Kidney tubule cell (primary cell): Measurements from ENCODE around the gene TMEM150A.
A peak's percentile ranks its signal among the peaks of the same experiment; 100 is the strongest.
"Not testable (repeated sequence)": the region's sequence is repeated elsewhere in the genome, so short reads cannot be mapped to it uniquely, and the experiment has no call there.

Experiments used
- DNase-seq: peaks from one replicate; pipeline ENCODE4 v3.0.0-alpha.2; 2018; ENCODE audit warnings: low spot score

TMEM150A gene

DNA sequence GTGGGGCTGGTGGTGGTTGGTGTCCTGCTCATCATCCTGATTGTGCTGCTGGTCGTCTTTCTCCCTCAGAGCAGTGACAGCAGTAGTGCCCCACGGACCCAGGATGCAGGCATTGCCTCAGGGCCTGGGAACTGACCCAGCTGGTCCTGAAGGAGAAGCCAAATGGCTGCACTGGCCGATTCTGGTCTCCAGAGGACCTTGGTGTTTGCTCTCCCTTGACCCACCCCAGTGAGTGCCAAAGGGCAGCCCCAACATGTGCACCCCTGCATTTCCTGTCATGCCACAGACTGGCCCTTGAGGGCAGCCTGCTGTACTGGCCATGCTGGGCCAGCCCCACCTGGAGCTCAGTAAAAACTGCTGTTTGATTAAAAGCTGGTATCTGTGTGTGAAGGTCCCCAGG is 9.5 kb downstream of the TMEM150A start:
- DNase-seq: no peak

DNA sequence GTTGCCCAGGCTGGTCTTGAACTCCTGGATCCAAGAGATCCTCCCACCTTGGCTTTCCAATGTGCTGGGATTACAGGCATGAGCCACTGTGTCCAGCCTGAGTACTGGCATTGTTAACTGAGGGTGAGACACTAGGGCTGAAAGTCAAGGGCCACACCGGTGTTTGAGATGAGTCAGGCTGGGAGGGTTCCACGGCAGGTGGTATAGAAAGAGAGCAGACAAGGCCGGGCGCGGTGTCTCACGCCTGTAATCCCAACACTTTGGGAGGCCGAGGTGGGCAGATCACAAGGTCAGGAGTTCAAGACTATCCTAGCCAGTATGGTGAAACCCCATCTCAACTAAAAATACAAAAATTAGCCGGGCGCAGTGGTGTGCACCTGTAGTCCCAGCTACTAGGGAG is 10.2 kb downstream of the TMEM150A start:
- DNase-seq: not testable (repeated sequence)

DNA sequence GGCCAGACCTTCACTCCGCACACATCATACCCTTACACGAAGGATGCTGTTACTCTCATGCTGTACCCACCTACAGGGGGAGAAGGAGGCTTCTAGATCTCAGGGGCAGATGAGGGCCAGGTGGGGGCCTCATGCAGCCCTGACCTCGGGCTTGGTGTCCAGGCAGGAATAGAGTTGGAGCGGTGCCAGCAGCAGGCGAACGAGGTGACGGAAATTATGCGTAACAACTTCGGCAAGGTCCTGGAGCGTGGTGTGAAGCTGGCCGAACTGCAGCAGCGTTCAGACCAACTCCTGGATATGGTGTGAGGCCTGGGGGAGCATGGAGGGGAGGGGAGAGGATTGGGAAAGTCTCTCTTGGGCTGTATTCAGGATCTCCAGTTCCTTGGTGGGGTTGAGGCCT is 10.9 kb downstream of the TMEM150A start:
- DNase-seq: no peak

DNA sequence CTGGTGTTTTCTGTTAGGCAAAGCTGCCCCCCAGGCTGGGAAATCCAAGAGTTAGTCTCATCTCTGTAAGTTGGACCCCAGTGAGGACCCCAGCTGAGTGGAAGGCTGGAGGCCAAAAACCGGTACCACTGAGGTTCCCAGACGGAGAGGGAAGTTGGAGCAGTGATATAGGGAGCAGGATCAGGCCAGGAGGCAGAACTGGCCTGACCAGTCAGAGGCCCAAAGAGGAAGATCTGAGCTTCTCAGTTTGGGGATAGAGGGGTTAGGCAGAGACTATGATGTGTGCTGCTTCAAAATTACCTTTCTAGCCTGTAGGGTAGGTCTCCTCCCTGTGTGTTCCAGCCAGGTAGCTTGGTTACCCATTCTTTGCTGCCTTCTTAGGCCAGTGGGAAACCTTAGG is 11.5 kb downstream of the TMEM150A start:
- DNase-seq: no peak

DNA sequence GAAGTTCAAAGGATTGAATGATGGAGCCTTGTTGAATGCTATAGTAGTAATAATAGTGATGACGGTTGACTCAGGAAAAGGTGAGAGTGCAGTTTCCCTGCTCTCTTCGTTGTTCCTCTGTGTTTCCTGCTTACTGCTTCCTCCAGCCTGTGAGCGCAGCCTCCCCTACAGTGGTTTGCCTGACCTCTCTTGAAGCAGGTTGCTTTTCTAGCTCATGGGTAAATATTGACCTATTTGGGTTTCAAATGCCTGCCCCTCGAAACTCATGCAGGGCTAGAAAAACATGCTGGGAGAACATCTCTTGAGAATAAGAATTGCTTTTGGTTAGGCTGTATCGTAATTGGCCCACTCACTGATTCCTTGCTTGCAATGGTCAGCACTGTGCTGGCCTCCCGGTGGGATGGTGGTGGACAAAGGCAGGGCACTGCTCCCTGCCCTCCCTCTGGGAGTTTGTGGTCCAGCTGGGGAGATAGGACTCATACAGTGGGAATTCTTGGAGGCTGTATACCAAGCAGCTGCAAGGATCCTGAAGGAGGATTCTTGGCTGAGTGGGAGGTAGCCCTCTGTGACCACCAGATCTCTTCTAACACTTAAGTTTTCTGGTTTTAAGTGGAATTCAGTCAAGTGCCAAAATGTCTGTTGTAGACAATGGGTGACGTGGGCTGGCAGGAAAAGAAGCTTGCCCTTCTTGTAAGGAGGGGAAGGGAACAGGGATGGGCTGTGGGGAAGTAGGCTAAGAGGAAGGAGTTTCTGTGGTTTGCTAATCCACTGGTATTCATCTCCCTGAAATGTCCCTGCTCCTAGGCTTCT is 12.3 kb downstream of the TMEM150A start:
- DNase-seq: peak; percentile 30

DNA sequence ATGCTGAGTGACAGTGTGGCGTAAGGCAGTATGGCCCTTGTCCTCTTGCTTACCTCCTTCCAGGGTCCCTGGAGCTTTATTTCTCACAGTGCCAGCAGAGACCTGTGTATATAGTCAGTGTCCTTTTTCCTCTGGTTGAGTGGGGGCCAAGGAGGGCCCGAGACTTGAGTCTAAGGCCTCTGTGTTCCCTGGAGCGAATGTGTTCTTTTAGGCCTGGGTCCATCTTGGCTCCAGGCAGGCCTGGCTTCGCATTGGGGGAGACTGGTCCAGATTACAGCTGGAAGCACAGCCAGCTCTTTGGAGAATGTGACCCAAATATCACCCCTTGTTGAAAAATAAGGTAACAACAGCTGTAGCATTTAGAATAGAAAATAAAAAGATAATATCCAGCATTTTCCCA is 13.3 kb downstream of the TMEM150A start:
- no peak for DNase-seq

DNA sequence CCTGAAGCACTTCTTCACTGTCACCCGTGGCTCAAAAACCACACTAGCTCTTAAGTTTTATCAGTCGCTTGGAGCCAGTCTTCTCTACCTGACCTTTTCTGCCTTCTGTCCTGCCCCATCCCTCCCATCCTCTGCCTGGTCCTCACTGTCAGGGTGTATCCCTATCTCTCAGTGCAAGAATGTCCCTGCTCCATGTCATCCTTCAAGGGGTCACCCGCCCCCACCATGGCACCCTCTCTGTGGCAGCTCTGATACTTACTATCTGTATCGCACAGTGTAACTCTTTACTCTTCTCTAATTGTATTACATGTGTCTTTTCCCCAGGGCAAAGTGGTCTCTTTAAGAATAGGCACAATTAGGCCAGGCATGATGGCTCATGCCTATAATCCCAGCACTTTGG is 13.9 kb downstream of the TMEM150A start:
- no peak for DNase-seq

DNA sequence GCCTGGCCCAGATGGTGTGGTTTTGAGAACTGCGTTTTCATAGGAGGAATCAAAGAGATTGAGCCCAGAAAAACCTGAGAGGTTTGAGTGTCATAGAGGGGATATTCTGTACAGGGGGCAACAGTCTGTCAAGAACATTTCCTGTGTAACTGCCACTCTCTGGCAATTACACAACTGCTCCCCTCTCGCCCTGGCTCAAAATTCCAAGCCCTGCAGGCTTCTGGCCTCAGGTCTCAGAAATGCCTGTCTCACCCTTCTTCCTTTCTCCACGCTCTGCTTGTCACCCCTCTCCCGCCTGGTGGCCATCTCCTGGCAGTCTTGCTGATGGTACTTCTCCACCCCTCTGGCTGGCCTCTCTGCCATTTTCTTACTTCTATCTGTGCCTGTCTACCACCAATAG is 14.3 kb downstream of the TMEM150A start:
- DNase-seq: no peak

DNA sequence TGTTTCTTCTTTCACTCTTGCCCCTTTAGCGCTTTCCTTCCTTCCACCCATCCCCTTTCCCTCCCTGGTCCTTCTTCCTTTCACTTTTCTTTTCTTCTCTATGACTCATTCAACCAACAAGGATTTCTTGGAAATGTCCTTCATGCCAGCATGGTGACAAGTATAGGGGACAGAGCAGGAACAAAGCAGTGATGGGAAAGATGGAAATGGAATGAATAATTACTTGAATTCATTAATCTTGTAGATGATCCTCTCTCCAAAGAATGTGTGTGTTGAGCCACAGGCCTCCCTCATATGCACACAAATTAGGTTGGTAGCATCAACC is 16.8 kb downstream of the TMEM150A start:
- peak; percentile 91 for DNase-seq

DNA sequence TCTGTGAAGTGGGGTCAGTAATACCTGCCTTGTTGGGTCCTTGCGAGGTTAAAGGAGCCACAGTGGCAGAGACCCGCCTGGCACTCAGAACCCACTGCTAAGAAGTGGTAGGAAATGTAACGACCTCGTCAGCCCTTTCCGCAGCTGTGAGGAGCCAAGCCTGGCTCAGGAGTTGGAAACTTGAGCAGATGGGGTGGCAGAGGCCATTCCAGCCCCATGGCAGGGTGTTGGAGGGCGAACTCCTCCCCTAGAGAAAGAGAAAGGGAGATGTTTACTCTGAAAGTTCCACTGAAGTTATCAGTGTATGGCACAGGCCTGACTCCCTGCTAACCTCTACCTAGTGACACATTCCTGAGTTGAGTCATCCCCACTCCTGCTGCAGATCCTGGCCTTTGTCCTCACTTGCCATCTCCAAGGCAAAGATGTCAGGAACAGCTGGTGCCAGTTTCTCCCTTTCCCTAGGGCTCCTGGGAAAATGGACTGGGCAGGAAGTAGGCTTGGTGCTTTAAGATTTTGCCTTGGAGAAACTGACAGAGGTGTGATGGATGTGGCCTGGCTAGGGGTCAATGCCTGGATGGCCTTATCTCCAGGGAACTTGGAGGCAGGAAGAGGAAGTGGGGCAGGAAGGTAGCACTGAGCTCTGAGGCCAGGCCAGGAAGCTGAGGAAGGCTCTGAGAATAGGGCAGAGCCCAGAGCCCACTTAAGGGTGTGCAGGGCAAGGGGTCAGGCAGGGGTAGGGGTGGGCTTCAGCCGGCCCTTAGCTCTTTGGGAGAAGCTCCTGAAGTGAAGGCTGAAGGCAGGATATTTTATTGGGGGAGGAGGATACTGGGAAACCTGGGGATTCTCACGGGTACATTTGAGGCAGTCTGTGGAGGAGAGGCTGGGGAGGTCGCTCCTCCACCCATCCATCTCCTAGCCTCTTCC is 17.4 kb downstream of the TMEM150A start:
- DNase-seq: peak; percentile 94

DNA sequence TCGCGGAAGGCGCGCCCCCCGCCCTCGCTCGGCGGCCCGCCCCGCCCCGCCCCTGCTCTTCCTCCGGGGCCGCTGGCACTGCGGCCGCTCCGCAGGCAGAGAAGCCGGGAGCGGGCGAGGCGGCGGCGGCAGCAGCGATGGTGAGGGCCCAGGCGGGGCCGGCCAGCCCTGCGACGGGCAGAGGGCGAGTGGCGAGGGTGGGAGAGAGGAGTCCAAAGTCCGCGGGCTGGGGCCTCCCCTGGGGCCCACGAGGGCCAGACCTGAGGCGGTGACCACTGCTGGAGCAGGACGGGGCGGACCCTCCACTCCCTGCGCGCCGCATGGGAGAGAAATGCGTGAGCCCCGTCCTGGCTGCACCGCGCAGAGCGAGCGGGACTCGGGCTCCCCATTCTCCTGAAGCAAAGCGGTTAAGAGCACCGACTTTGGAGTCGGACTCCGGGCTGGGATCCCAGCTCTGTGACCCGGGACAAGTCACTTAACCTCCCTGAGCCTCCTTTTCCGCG is 18.1 kb downstream of the TMEM150A start, which contains the start of gene VAMP5:
TSS of gene VAMP5 (plus strand) at position 78 of the 503 bp plus-strand sequence. CDS start at position 138, 60 bp downstream.
- DNase-seq: no peak

DNA sequence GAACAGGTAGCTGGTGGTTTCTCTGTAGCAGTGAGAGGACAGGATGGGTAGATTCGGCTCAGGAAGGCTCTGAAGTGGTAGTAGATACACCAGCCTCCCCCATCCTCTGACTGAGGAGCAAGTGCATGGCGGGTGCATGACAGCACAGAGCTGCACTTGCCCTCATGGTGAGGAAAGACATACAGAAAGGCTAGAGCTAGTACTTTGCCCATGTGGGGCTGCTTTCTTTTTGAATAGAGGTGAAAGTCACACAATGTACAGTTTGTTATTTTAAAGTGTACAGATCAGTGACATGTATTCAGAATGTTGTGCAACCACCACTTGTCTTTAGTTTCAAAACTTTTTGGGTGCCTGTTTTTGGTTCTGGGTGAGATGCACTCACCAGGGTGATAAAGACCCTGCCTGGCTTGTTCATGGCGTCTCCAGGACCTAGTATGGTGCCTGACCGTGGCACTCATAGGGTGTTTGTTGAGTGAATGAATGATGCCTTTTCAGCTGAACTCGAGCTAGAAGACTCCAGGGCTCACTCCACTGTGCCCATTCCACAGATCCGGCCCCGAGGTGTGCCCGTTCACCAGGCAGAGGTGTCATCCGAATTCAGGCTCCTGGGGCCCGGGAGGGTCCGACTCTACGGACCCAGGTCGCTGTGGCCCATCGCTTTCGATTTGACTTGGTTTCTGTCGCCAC is 18.7 kb downstream of the TMEM150A start:
- DNase-seq: no peak

DNA sequence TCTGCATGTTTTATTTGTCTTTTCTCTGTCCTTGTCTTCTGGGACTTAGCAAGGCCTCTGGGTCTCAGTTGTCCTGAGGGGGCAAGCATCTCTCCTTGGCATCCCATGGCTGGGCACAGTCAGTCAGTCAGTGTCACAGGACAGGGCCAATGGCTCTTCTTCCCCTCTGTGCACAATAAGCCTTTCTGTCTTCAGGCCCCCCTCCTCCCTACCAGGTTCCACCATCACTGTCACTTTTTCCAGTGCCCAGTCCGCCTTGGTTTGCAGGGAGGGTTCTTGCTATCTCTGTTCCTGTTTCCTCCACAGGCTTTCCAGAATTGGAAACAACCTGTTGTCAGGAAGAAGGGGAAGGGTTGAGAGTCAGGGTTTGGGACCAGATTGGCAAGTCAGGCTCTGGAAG is 20.0 kb downstream of the TMEM150A start:
- no peak for DNase-seq

DNA sequence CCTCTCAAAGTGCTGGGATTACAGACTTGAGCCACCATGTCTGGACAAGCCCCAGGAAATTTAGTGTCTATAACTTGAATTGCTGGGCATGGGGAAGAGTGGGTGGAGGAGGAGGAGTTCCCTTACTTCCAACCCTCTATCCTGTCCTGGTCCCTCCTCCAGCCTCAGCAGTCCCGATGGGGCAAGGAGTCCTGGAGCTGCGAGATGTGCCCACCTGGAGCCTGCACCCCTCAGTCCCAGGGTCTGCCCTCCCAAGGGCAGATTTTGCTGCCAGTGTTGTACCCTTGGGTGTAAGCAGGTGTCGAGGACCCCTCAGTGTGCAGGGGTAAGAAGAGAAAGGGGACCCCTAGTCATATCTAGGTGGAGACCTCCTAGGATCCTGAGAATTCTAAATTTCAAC is 22.3 kb downstream of the TMEM150A start:
- DNase-seq: no peak

DNA sequence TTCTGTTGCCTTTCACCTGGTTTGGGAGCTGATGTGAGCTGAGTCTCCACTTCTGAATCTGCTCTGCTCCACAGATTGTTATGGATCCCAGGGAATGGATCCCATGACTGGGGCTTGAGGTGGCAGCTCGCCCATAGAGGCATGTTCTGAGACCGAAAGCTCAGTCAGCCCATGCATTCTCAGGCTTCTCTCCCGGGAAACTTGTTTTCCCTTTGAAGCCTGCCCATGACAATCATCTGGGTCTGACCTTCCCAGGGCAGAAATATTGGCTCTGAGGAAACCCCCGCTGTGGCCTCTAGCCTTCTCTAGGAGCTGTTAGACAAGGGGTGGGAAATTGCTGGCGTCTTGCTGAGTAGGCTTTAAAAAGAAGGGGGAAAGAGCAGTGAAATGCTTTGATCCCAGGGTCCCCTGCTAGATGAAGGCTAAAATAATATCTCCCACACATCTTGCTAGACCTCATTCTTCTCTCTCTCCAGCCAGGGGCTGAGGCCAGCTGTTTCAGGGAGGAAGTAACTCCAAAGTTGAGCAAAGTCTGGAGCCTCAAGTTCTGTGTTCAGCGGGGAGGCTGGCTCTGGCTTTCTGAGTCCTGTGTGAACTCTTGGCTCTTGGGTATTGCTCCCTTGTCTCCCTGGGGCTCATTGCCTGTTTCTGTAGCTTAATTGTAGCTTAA is 23.1 kb downstream of the TMEM150A start:
- no peak for DNase-seq

DNA sequence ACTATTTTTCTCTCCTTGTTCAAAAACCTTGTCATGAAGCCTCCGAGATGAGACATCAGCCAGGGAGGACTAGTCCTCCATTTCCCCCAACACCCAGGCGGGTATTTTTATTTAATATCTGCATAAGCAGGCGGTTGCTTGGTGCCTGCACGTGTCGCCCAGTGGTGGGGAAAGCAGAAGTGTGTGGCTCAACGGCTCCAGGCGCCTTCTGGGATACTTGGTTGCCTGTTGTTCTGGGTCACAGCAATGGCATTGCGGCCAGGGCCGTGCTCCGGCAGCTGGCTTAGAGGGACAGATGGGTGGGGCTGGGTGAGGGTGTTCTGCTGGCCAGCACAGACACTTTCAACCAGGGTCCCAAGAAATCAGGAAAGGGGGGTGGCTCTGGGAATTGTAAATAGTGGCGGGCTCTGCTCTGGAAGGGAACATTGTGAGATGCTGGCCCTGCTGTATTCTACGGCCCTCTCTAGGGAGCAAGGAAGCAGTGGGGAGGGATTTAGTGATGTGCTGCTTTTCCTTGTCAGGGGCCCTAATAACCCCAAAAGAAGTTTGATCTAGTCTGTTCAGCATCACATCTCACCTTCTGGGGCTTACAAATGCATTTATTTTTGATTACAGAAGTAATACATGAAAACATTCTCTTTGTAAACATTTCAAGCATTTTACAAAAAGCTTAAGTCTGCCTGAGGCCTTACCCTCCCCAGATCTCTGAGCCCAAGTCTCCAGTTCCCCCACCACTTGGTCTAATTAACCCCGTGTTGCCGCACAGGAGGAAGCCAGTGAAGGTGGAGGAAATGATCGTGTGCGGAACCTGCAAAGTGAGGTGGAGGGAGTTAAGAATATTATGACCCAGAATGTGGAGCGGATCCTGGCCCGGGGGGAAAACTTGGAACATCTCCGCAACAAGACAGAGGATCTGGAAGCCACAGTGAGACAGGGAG is 24.0 kb downstream of the TMEM150A start:
- DNase-seq: peak; percentile 44

DNA sequence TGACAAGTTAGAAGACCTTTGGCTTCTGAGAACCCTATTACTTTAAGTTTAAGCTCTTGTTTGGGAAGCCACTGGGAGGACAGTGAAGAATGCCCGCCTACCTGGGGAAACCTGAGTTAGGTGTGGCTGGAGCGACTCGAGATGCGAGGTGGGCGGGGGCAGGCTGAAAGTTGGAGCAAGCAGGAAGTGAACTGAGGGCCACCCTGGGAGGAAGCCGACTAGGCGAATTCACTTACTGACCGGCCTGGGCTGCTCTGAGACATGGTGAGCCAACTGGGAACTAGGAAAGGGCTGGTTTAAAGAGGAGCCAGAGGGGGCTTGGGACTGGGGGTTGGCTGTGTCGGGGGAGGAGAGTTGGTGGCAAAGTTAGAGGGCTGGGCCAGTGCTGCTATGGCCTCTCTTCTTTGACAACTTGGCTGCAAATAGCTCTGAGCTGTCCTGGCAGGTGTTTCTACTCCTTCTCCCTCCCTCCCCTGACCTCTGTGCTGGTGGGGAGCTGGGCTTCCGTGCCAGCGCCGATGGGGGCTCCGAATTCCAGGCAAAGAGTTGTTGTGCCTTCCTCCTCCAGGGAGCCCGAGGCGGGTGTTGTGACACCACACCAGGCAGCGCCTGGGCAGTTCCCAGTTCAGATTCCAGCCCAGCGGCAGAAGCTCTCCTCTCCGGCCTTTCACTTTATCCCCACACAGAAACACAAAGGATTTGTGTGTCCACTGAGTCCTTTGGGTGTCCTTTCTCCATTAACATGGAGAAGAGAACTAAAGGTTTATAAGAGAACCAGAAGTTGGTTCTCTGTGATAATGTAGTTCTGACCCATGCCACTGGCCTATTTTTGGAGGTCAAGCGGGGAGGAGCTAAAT is 24.9 kb downstream of the TMEM150A start, which contains the start of gene VAMP8:
TSS of gene VAMP8 (plus strand) at position 201 of the 857 bp plus-strand sequence. CDS start at position 262, 61 bp downstream.
- peak; percentile 81 for DNase-seq

DNA sequence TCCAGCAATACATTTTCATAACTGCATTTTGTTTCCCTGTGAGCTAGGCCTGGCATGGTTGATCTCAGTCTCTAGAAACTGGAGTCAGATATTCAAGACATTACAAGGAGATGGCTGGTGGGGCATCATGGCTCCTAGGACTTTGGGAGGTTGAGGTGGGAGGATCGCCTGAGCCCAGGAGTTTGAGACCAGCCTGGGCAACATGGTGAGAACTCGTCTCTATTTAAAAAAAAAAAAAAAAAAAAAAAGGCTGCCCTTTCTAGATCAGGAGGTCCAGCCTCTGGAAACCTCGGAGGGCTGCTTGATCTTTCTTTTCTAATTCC is 25.5 kb downstream of the TMEM150A start:
- no peak for DNase-seq

DNA sequence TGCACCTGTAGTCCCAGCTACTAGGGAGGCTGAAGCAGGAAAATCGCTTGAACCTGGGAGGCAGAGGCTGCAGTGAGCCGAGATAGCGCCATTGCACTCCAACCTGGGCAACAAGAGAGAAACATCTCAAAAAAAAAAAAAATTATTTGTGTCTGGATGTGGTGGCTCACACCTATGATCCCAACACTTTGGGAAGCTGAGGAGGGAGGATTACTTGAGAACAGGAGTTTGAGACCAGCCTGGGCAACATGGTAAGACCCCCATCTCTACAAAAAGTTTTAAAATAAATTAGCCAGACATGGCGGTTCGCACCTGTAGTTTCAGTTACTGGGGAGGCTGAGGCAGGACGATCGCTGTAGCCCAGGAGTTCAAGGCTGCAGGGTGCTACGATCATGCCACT is 26.8 kb downstream of the TMEM150A start:
- no peak for DNase-seq

DNA sequence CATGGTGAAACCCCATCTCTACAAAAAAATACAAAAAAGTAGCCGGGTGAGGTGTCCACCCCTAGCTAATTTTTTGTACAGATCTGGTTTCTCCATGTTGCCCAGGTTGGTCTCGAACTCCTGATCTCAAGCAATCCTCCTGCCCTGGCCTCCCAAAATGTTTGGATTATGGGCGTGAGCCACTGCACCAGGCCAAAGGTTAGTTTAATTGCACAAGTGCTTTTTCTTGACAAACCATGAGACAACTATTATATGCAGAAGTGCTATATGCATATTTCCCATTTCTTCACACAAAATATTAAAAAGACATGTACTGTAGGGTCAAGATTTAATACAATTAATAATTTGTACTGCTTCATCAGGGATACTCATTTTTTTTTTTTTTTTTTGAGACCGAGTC is 36.2 kb downstream of the TMEM150A start:
- no peak for DNase-seq
